ENCODE measurements around the gene RAB23.
A peak's percentile ranks its signal among the peaks of the same experiment; 100 is the strongest.
"Not testable (repeated sequence)": the region's sequence is repeated elsewhere in the genome, so short reads cannot be mapped to it uniquely, and the experiment has no call there.

Gene RAB23

DNA sequence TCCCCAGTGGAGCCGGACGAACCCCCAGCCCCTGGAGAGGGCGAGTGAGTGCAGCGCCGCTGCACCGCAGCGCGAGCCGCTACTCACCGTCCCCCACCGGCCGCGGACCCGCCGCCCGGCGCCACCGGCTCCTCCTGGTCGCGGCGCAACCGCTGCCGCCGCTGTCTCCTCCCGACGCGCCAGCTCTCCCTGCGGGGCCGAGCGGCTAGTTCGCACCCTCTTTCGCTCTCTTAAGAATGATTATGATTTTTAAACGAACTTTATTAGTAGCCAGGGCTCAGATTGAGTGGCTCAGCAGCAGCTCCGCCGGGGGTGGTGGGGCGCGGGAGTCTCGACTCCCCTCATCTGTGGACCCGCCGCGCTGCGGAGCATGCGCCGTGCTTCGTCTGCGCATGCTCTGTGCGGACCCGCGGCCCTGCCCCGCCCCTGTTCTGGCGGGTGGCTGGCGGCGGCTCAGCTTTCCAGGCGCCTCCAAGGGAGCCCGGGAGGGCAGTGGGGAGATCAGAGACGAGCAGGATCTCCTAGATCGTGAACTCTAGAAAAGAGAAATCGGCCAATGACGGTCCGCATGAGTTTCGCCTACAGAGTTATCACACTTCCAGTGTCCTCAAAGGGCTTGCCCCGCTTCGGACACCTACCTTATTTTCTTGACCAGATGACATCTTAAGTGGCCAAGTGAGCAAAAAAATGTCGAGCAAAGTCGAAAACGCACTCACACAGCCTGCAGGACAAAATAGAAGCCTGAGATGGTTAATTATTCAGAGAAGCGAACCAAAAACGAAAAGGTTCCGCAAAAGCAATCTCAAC is at the start of gene RAB23:
Gene RAB23 (minus strand): TSS at position 372 of the 807 bp plus-strand sequence. CDS start 11,927 bp downstream, outside the sequence.
- DNase-seq, result peak; percentile 85

DNA sequence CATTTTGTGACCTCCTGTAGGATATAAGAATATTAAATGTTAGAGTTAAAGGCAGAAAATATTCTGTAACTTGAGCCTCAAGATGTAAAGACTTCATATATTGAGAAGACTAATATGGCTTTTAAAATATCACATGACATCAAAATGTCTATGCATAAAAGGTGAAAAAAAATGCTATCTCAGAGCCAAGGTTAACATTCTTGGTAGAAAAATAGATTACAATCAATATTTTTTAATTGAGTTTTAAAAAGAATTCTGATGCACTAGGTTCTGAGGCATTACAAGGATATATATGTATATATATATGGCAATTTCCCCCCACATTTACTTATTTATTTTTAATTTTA is 46.2 kb upstream of the RAB23 start:
- DNase-seq, result no peak

DNA sequence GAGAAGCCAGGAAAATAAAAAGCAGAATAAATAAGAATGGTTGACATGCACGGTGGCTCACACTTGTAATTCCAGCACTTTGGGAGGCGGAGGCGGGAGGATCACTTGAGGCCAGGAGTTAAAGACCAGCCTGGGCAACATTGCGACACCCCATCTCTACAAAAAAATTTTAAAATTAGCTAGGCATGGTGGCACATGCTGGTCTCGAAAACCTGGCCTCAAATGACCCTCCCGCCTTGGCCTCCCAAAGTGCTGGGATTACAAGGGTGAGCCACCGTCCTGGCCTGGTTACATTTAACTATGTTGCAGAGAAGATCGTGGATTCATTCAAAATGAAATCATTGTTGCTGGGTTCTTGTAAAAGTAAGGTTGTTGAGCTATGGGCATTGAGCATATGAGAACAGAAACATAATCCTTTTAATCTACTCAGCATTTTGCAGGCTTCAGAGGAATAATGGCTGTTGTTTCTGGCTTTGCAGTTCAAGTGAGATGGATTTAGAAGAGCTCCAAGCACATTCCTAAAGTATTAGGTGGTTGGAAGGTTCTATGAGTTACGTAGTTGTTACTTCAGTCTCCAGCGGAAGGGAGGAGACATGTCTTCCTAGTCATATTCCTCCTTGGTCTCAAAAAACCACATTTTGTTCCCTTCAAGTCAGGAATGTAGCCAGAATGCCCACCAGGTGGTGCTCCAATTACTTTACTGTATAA is 45.6 kb upstream of the RAB23 start:
- DNase-seq, result peak; percentile 32

DNA sequence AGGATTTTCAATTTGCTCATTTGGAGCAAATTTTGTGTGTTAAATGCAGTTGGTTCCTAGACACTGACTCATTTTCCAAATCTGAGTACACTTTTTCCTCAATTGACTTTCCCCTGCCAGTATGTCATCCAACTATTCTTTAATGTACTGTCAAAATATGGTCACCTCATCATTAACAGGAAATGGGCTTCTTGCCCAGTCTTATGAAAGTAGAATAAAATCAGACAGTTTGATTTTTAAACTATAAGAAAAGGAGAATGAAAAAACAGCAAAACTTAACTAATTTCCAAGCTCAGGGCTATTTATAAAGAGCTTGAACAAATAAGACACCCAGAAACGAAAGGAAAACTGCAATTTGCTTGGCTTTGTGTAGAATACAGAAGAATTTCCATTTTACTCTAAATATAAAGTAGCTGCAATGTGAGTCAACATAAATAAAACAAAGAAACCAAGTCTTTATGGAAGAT is 43.7 kb upstream of the RAB23 start:
- DNase-seq, result no peak

DNA sequence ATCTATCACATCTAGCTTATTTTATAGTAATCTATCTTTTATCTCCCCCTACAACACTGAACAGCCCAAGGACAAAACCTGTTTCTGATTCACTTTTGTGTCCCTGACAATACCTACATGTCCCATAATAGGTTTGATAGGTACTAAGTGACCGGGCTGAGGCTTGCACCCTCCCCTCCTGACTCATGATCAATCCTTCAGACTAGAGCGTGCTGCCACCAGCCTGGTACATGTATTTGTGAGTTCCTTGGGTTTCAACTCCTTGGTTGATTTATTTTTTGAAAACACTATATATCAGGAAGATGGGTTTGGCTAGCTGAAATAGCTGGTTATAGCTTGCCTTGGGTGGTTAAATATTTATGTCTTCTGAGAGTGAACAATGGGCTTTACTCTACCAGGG is 41.6 kb upstream of the RAB23 start:
- no peak for DNase-seq

DNA sequence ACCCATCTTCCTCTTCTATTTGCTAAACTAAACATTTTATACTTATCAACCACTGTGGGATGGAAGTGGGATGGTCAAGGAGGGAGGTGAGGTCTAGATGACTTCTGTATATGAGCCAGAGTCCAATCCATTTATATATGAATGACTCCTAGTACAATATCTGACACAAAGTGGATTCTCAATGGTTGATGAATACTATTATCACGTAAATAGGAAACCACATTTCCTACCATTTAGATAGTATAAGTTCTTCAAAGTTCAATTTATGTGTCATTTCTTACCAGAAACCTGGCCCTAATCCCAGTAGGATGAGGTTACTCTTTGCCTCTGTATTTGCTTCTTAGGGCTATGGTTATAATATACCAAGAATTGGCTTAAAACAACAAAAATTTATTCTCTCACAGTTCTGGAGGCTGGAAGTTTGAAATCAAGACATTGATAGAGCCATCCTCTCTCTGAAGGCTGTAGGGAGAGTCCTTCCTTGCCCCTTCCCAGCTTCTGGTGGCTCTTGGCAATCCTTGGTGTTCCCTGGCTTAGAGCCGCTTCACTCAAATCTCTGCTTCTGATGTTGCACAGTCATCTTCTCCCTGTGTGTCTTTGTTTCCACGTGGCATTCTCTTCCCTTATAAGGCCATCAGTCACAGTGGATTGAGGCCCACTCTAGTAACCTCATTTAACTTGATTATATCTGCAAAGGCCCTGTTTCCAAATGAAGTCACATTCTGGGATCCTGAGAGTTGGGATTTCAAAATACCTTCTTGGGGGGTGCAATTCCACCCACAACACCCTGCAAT is 41.0 kb upstream of the RAB23 start:
- no peak for DNase-seq

DNA sequence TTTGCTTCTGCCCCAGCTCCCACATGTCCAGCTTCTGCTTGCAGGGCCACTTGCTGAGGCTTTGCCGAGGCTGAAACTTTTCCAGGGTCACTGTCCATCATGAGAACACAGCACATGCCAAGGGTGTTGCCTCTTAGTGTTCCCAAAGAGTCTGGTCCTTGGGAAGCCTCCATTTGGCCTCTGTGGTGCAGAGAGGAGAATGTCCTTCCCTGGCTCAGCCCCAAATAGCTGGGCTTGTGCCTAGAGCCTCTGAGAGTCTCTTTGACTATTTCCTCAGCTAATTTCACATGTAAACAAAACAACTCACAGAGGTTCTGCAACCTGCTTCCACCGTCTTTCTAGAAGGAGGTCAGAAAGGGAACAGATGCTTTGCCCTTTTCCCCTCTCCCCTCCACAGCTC is 40.4 kb upstream of the RAB23 start:
- DNase-seq, result no peak

DNA sequence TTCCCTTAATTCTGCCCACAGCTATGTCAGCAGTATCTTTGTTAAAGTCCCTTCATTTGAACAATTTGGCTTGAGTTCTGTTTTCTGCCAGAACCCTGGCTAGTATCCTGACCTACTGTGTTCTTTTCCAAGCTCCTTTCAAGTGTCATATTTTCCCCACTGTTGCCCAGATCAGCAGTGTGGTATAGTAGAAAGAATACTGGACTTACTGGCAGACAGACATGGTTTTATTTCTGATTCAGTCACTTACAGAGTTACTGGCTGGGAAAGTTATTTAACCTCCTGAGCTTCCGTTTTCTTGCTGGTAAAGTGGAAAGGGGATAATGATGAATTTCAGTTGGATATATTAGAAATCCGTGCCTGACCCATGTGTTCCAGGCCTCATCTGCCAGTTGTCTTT is 39.8 kb upstream of the RAB23 start:
- DNase-seq, result no peak

DNA sequence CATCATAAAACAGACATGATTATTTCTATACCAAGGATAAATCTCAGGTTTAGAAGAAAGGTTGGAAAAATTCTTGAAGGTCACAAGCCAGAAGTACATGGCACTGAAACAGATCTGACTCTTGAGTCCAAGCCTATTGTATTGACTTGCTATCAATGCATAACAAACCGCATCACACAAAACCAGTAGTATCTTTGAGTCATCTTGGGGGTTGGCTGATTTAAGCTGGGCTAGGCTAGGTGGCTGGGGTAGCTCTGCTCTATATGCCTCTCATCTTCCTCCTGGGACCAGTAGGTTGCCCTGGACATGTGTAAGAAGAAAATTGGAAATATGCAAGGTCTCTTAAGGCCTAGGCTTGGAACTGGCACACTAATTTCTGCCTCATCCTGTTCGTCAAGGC is 37.0 kb upstream of the RAB23 start:
- DNase-seq, result no peak

DNA sequence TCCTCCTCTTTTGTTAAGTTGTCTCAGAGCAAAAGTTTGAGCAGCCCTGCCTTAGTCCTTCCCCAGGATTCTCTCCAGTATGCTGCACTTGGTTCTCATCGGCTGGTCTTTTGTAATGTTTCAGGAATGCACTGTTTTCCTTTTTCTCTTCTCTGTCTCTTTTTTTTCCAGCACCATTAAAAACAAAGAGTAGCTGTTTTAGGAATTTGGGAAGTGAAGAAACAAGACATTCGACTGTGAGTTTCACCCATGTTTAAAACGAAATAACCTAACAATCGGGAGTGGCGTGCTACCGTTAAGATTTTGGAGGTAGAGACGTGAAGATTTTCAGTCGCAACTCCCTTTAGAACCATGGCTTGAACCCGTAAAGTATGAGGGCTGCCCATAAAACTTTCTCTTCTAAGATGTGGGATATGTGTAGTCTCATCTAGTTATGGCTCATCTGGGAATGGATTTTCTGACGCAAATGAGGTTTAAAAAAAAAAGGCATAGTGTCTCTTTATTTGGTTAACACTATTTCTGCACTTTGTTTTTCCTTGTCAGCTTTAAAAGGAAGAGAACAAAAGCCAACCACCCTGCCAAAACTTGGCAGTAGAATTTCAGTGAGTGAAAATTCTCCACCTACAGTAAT is 35.9 kb upstream of the RAB23 start:
- no peak for DNase-seq

DNA sequence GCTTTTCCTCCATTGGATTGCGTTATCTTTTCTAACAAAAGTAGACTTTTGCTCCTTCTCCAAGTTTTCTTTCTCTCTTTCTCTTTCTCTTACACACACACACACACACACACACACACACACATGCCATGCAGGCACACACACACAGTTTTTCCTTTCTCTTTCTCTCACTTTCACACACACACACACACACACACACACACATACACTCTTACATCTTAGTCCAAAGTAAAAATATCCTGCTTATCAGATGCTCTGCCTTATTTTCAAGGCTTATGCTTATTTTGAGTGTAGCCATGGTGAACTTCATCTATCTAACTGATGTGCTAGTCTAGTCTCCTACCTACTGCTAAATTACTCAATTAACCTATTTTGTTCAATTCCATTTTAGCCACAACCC is 34.4 kb upstream of the RAB23 start:
- DNase-seq, result no peak

DNA sequence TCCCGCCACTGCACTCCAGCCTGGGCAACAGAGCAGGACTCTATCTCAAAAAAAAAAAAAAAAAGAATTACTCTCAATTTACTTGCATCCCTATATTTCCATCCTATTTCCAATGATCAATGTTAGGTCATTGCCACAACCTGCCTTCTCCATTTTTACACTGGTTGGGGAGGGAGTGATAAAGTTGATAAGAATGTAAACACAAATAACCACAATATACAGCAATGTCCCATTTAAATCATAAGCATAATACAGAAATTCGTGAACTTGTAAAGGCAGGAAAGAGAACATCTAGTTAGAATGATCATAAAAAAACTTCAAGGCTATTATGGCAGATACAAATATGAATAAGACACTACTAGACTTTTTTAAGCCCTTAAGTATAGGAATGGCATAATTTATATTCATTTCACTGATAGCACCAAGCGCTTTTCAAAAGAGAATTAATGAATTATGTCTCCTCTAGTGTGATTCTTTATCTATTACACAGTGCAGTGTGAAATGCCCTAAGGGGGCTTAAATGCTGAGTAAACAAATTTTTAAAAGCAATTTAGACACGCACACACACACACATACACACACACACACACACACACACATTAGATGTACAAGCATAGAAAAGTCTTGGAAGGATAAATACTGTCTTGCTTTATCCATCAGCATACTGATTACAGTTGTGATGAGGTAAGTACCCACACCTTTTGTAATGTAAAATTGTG is 33.5 kb upstream of the RAB23 start:
- no peak for DNase-seq

DNA sequence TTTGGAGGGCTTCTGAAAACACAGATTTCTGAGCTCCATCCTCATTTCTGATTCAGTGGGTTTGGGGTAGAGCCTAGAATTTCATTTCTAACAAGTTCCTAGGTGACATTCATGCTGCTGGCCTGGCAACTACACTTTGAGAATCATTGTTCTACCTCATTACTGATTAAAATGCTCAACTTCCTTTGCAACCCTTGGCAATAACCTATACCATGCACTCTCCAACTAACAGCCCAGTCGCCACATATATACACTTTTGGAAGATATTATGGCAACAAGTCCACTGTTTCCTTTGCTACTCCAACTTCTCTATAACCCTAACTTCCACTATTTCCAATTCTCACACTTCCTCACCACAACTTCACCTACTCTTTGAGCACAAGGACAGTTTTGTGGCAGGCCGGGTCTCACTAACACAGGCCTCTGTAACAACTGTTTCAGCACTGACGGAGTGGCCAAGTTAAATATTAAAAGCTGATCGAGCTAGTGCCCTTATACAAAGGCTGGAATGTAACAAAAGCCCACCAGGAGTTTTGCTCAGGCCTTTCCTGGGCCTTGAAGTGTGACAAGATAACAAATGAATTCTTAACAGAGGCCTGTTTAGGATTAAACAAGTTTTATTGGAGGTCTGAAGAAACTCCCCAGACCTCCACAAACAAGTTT is 32.1 kb upstream of the RAB23 start:
- no peak for DNase-seq

DNA sequence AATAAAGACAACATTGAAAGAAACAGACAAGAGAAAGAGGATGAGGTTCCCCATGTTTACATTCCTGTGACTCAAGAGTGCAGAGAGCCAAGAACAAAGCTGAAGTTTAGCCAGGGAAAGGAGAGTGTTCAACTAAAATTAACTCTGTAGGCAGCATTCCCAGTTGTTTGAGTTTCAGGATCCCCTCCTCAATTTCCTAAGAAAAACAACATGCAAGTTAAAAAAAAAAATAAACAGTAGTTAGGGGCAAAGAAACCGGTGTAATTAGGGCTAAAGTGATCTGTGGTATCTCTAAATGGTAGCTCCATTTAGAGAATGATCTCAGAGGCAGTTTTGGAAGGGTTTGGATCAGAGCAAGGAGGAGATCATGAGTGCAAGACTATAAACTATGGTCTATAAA is 30.9 kb upstream of the RAB23 start:
- DNase-seq, result no peak

DNA sequence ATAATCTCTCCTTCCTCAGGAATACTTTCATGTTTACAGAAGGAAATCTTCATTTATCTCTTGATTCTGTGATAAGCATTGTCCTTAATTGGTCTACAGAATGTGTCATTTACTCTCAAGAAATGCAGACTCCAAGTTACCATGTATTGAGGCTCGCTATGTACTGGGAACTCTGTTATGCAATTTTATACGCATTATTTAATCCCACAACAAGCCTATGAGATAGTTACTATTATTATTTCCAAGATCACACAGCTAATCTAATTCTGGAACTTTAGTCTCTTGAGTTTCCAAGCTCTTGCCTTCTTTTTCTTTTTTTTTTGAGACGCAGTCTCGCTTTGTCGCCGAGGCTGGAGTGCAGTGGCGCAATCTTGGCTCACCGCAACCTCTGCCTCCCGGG is 30.0 kb upstream of the RAB23 start:
- no peak for DNase-seq

DNA sequence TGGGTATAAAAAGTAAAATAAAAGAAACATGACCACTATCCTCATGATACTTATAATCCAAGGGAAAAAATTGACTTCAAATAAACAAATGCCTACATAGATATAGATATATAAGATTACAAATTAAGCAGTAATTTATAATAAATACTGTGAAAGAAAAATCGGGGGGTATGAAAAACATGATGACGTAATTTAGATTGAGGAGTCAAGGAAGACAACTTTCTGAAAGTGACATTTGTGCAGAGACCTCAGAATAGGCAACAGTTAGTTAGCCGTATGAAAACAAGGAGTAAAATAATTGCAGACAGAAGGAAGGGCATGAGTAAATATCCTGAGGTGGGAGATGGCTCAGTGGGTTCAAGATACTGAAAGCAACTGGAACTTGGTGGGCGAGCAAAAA is 28.2 kb upstream of the RAB23 start:
- no peak for DNase-seq

DNA sequence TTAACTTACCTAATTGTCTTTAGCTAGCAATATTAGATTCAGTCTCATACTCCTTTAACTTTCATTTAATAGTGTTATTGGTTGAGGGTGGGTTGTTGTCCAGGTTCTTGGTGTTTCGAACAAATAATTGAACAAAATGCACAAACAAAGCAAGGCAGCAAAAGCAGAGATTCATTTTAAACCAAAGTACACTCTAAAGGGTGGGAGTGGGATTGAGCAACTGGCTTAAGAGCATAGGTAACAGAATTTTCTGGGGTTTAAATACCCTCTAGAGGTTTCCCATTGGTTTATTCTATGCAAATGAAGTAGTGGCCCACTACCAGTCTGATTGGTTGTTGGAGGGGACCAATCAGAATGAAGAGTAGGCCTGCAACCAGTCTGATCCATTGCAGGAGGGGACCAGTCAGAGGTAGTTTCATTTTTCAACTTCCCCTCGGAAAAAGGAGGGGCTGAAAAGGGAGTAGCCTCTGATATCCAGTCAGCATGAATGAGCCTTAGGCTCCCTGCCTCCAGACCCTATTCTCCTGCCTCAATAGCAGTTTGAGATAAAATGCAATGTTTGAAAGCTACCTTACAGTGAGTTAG is 26.3 kb upstream of the RAB23 start:
- DNase-seq, result no peak

DNA sequence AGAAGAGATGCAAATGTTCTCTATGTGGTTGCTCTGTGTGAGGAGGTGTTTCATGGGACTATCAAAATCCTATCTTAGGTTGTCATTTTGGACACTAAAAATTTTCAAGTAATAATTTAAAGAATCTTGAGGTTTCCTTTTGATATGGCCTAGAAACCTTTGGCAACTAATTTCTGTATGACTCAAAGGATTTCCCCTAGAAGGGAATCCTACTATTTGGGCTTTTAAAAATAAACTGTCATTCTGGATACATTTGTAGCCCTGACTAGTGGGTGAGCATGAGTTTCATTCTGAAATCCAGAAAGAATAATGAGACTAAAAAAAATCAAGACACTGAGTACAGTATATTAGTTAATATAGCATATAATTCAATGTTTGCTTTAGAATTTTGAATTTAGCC is 25.5 kb upstream of the RAB23 start:
- no peak for DNase-seq

DNA sequence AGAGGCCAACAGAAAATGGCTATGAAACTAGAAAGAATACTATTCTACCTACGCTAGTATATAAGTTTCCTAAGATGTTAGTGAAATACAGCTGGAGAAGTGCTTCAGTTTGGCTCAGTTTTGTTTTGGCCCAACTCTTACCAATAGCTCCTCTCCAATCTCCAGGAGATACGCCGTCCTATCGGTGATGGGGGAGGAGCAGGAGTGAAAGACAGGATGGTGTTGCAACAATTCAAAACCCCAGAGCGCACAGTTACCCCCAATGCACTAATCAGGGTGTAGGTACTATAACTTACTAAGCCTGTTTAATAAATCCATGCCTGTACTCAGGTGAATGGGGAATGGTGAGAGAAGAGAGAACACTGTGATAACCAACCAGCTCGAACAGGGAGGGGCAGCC is 24.2 kb upstream of the RAB23 start:
- DNase-seq, result no peak

DNA sequence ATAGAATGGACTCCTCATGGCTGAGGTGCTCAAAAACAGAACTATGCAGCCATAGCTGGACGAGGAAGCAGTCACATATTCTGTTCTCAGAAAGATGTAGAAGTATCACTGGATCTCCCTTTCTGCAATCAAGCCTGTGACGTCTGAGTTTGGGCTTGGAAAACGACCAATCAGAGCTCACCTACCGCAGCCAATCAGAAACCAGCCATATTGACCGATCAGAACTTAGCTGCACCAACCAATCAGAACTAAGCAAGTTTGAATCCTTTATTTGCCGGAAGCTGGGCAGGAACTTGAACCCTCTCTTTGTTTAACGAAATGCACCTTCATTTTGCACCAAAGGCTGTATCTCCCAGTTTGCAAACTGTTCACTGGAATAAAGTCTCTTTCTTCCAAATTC is 21.8 kb upstream of the RAB23 start:
- no peak for DNase-seq

DNA sequence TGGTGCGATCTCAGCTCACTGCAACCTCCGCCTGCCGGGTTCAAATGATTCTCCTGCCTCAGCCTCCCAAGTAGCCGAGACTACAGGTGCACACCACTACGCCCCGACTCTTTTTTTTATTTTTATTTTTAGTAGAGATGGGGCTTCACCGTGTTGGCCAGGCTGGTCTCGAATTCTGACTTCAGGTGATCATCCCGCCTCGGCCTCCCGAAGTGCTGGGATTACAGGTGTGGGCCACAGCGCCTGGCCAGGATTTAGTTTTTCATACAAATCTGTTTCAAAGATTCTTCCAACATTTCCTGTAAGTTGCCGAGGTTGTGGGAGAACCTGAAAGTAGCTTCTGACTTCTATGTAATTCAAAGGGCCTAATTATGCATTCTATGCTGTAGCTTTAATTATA is 21.4 kb upstream of the RAB23 start:
- not testable (repeated sequence) for DNase-seq

DNA sequence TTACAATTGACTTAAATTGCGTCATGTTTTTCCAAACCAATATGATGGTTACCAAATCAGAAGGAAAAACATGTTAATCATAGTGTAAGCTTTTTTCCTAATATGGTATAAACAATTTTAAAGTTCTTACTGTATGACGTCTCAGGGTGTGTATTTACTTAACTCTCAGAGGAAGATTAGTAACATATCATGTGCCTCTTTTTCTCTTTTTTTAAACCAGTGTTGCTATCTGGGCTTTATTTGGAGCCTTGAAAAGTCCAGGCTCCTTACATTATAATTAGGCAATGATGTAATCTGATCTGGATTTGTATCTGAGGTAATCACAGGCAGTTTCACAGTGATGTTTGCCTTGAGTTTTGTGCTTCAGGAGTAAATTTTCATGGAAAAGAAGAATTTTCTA is 20.4 kb upstream of the RAB23 start:
- DNase-seq, result peak; percentile 18
